H9 (cell line): ENCODE data around the gene WDR75. TPM values are rescaled to one million over a fixed set of nuclear protein-coding genes. Genes with fewer than 3 reads are reported as not detected.

Experiments used
- DNase-seq: peaks from one replicate; pipeline ENCODE4 v3.0.0-alpha.2; 2017
- H2AFZ ChIP-seq: one replicate; pipeline ENCODE4 v1.6.1; 2013; ENCODE audit warnings: mild to moderate bottlenecking, low read length, control low read depth, moderate library complexity
- H2AK5ac ChIP-seq: 2 replicates; pipeline ENCODE4 v1.6.1; 2013; ENCODE audit warnings: low read length, control low read depth, mixed read lengths; ENCODE audit not compliant: insufficient read length
- H2BK120ac ChIP-seq: one replicate; pipeline ENCODE4 v1.6.1; 2013; ENCODE audit warnings: low read depth, mild to moderate bottlenecking, low read length, control low read depth, inconsistent platforms; ENCODE audit not compliant: poor library complexity, severe bottlenecking
- H2BK12ac ChIP-seq: 2 replicates; pipeline ENCODE4 v1.6.1; 2013; ENCODE audit warnings: low read length, control low read depth, mixed read lengths, low read depth; ENCODE audit not compliant: insufficient read length
- H2BK15ac ChIP-seq: 2 replicates; pipeline ENCODE4 v1.6.1; 2013; ENCODE audit warnings: low read depth, low read length, control low read depth
- H2BK20ac ChIP-seq: one replicate; pipeline ENCODE4 v1.6.1; 2013; ENCODE audit warnings: low read depth, mild to moderate bottlenecking, low read length, control low read depth, inconsistent platforms; ENCODE audit not compliant: poor library complexity, severe bottlenecking
- H2BK5ac ChIP-seq: 2 replicates; pipeline ENCODE4 v1.6.1; 2013; ENCODE audit warnings: low read length, control low read depth, mixed read lengths; ENCODE audit not compliant: insufficient read length
- H3K14ac ChIP-seq: 2 replicates; pipeline ENCODE4 v1.6.1; 2013; ENCODE audit warnings: low read length, control low read depth; ENCODE audit not compliant: insufficient read depth
- H3K18ac ChIP-seq: 2 replicates; pipeline ENCODE4 v1.6.1; 2013; ENCODE audit warnings: low read depth, mild to moderate bottlenecking, mixed read lengths, low read length, control low read depth; ENCODE audit not compliant: insufficient read length
- H3K23ac ChIP-seq: 2 replicates; pipeline ENCODE4 v1.6.1; 2013; ENCODE audit warnings: low read length, control low read depth, mixed read lengths, low read depth; ENCODE audit not compliant: insufficient read length
- H3K23me2 ChIP-seq: 2 replicates; pipeline ENCODE4 v1.6.1; 2013; ENCODE audit warnings: low read depth, mild to moderate bottlenecking, mixed read lengths, low read length, control low read depth; ENCODE audit not compliant: insufficient read length, poor library complexity, severe bottlenecking
- H3K27ac ChIP-seq: 2 replicates; pipeline ENCODE4 v1.5.1; 2013; ENCODE audit warnings: low read length, control low read depth, mixed read lengths, low read depth; ENCODE audit not compliant: insufficient read length
- H3K27me3 ChIP-seq: 2 replicates; pipeline ENCODE4 v1.6.1; 2013; ENCODE audit warnings: low read length, control low read depth, inconsistent platforms; ENCODE audit not compliant: insufficient read depth
- H3K4ac ChIP-seq: 2 replicates; pipeline ENCODE4 v1.6.1; 2013; ENCODE audit warnings: low read depth, mild to moderate bottlenecking, control low read depth, inconsistent platforms, low read length, moderate library complexity
- H3K4me1 ChIP-seq: 2 replicates; pipeline ENCODE4 v1.6.1; 2013; ENCODE audit warnings: low read length, control low read depth, inconsistent platforms; ENCODE audit not compliant: insufficient read depth
- H3K4me2 ChIP-seq: 2 replicates; pipeline ENCODE4 v1.6.1; 2013; ENCODE audit warnings: low read length, control low read depth, mixed read lengths; ENCODE audit not compliant: insufficient read length, insufficient read depth
- H3K56ac ChIP-seq: 2 replicates; pipeline ENCODE4 v1.6.1; 2013; ENCODE audit warnings: low read depth, mild to moderate bottlenecking, mixed read lengths, low read length, control low read depth; ENCODE audit not compliant: insufficient read length
- H3K79me1 ChIP-seq: 2 replicates; pipeline ENCODE4 v1.6.1; 2013; ENCODE audit warnings: low read depth, mild to moderate bottlenecking, moderate library complexity, low read length, control low read depth, inconsistent platforms; ENCODE audit not compliant: insufficient read depth, poor library complexity, severe bottlenecking
- H3K79me2 ChIP-seq: 2 replicates; pipeline ENCODE4 v1.6.1; 2013; ENCODE audit warnings: low read length, control low read depth, inconsistent platforms; ENCODE audit not compliant: insufficient read depth
- H3K9ac ChIP-seq: 2 replicates; pipeline ENCODE4 v1.6.1; 2013; ENCODE audit warnings: low read length, control low read depth, mixed read lengths; ENCODE audit not compliant: insufficient read length; ENCODE audit errors: extremely low read depth
- H3K9me3 ChIP-seq: one replicate; pipeline ENCODE4 v1.6.1; 2013; ENCODE audit warnings: low read depth, low read length, inconsistent platforms; ENCODE audit not compliant: control insufficient read depth
- H3T11ph ChIP-seq: one replicate; pipeline ENCODE4 v1.6.1; 2013; ENCODE audit warnings: mild to moderate bottlenecking, low read length, control low read depth, inconsistent platforms
- H4K20me1 ChIP-seq: one replicate; pipeline ENCODE4 v1.6.1; 2013; ENCODE audit not compliant: control insufficient read depth, insufficient read length, insufficient read depth
- H4K5ac ChIP-seq: 2 replicates; pipeline ENCODE4 v1.6.1; 2013; ENCODE audit warnings: low read depth, mild to moderate bottlenecking, mixed read lengths, low read length, control low read depth; ENCODE audit not compliant: insufficient read length
- H4K8ac ChIP-seq: replicated peaks from 2 replicates; pipeline ENCODE4 v1.6.1; 2013; ENCODE audit warnings: low read length, control low read depth, mixed read lengths, low read depth; ENCODE audit not compliant: insufficient read length
- H4K91ac ChIP-seq: 2 replicates; pipeline ENCODE4 v1.6.1; 2013; ENCODE audit warnings: low read depth, mild to moderate bottlenecking, moderate library complexity, mixed read lengths, low read length, control low read depth; ENCODE audit not compliant: insufficient read length
- H3K27ac Mint-ChIP-seq, 3 experiments: 2 replicates in 2 of 3; 3 replicates in 1 of 3; pipeline ENCODE4 v1.8.0; 2020 to 2021; ENCODE audit warnings: mixed read lengths in 3 of 3, mild to moderate bottlenecking in 1 of 3, moderate library complexity in 1 of 3
- H3K27me3 Mint-ChIP-seq: 2 replicates; pipeline ENCODE4 v1.8.0; 2021; ENCODE audit warnings: low read depth, mild to moderate bottlenecking, moderate library complexity, mixed read lengths
- H3K36me3 Mint-ChIP-seq, 3 experiments: 2 replicates in 2 of 3; 3 replicates in 1 of 3; pipeline ENCODE4 v1.8.0; 2020 to 2021; ENCODE audit warnings: low read depth in 3 of 3, mixed read lengths in 3 of 3; ENCODE audit not compliant: insufficient read depth in 1 of 3
- H3K4me1 Mint-ChIP-seq, 2 experiments: 2 replicates each; pipeline ENCODE4 v1.8.0; 2020; ENCODE audit warnings: mixed read lengths in 2 of 2
- H3K4me3 Mint-ChIP-seq, 2 experiments: 2 replicates in 1 of 2; 3 replicates in 1 of 2; pipeline ENCODE4 v1.8.0; 2020 to 2021; ENCODE audit warnings: mild to moderate bottlenecking in 2 of 2, mixed read lengths in 2 of 2, moderate library complexity in 1 of 2
- H3K9me3 Mint-ChIP-seq, 2 experiments: 2 replicates in 1 of 2; 3 replicates in 1 of 2; pipeline ENCODE4 v1.8.0; 2020; ENCODE audit warnings: mild to moderate bottlenecking in 2 of 2, mixed read lengths in 2 of 2, moderate library complexity in 1 of 2
- WGBS: extraction: QIAGEN DNeasy Blood & Tissue Kit; methylation state at CpG from one replicate; pipeline ENCODE4 v1.1.7; 2013; ENCODE audit warnings: missing lambda C conversion rate, low lambda C conversion rate, mixed read lengths; ENCODE audit not compliant: insufficient read length; ENCODE audit errors: extremely low coverage; 5-methylcytosine and 5-hydroxymethylcytosine counted together
- total RNA-seq: library from RNA; stranded (reverse); gene quantifications from 2 replicates; pipeline ENCODE4 v1.2.1, GENCODE V29; 2021
- TF ChIP-seq, protein P1 (sequence below): fragments of 200-600 bp; sonication (generic); conservative IDR thresholded peaks from 3 replicates; pipeline ENCODE4 v1.8.0; 2021; ENCODE audit warnings: antibody characterized with exemption, mild to moderate bottlenecking

WDR75 gene
- total RNA-seq, 1 experiment from 2014 or later = 80.6 TPM

DNA sequence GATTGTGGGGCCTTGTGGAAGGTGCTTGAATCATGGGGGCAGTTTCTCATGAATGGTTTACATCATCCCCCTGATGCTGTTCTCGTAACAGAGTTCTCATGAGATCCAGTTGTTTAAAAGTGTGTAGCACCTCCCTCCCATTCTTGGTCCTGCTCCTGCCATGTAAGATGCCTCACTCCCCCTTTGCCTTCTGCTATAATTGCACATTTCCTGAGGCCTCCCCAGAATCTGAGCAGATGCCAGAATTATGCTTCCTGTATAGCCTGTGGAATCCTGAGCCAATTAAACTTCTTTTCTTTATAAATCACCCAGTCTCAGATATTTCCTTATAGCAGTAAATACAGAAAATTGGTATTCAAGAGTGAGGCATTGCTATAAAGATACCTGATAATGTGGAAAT lies 15.6 kb upstream of the WDR75 start:
- H3K9me3 Mint-ChIP-seq = peaks cover 6% of the 10 kb centered on the region in 2 experiments; a peak in 4 of 5 replicates
- H3K18ac ChIP-seq = no peak overlapping the region
- H3K27ac ChIP-seq = no peak overlapping the region
- no peak overlapping the region for H3K4ac ChIP-seq
- no peak overlapping the region for H4K91ac ChIP-seq
- no peak overlapping the region for H2BK20ac ChIP-seq
- no peak overlapping the region for H4K8ac ChIP-seq
- H3K9me3 ChIP-seq = no peaks in the 10 kb centered on the region
- H3K27me3 Mint-ChIP-seq = no peaks in the 10 kb centered on the region
- no peak for DNase-seq
- no peak overlapping the region for H2BK12ac ChIP-seq
- no peak overlapping the region for H3K4me3 Mint-ChIP-seq
- H3K23ac ChIP-seq = no peak overlapping the region
- WGBS = no CpG with 5 or more reads among the region's 1 CpG
- H3K4me2 ChIP-seq = no peak overlapping the region
- peak overlapping the region in 1 of 3 experiments; percentile 45; a peak in 1 of 7 replicates for H3K27ac Mint-ChIP-seq
- H3K23me2 ChIP-seq = no peaks in the 10 kb centered on the region
- no peak overlapping the region for H2AFZ ChIP-seq
- no peaks in the 10 kb centered on the region for H4K20me1 ChIP-seq
- no peak overlapping the region for H4K5ac ChIP-seq
- no peak overlapping the region for H2BK15ac ChIP-seq
- no peak overlapping the region for H2BK120ac ChIP-seq
- TF ChIP-seq, protein P1, sequence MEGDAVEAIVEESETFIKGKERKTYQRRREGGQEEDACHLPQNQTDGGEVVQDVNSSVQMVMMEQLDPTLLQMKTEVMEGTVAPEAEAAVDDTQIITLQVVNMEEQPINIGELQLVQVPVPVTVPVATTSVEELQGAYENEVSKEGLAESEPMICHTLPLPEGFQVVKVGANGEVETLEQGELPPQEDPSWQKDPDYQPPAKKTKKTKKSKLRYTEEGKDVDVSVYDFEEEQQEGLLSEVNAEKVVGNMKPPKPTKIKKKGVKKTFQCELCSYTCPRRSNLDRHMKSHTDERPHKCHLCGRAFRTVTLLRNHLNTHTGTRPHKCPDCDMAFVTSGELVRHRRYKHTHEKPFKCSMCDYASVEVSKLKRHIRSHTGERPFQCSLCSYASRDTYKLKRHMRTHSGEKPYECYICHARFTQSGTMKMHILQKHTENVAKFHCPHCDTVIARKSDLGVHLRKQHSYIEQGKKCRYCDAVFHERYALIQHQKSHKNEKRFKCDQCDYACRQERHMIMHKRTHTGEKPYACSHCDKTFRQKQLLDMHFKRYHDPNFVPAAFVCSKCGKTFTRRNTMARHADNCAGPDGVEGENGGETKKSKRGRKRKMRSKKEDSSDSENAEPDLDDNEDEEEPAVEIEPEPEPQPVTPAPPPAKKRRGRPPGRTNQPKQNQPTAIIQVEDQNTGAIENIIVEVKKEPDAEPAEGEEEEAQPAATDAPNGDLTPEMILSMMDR = no peak
- no peaks in the 10 kb centered on the region for H3K79me2 ChIP-seq
- no peaks in the 10 kb centered on the region for H3K79me1 ChIP-seq
- H2AK5ac ChIP-seq = no peak overlapping the region
- H3K27me3 ChIP-seq = no peaks in the 10 kb centered on the region
- H3K4me1 Mint-ChIP-seq = peaks cover 14 to 19% of the 10 kb centered on the region in 2 experiments
- H3K36me3 Mint-ChIP-seq = peaks cover 7 to 20% (median 9%) of the 10 kb centered on the region in 3 experiments
- H3K4me1 ChIP-seq = no peaks in the 10 kb centered on the region; the same call in 1 of the 2 replicates
- H2BK5ac ChIP-seq = no peak overlapping the region
- no peak overlapping the region for H3T11ph ChIP-seq
- H3K56ac ChIP-seq = no peak overlapping the region
- H3K9ac ChIP-seq = no peak overlapping the region
- no peak overlapping the region for H3K14ac ChIP-seq
